ENCODE data around the gene SCAMP2. TPM values are rescaled to one million over a fixed set of nuclear protein-coding genes. Genes with fewer than 3 reads are reported as not detected.
"Not testable (repeated sequence)": the region's sequence is repeated elsewhere in the genome, so short reads cannot be mapped to it uniquely, and the experiment has no call there.

Gene SCAMP2
- total RNA-seq, 1 experiment from 2014 or later: 121 TPM

- H3K4me1 ChIP-seq (ENCODE audit: control insufficient read depth, insufficient read depth, low read length): no peaks in the 10 kb centered on the region
- POLR2A ChIA-PET: interaction anchor here (0.7 kb wide), 1 partner anchor 44 kb away, joined by 5 read pairs; the partner anchor contains the start of gene SCAMP2
- intact Hi-C loops (cut with micrococcal nuclease; ENCODE audit: unreplicated experiment): no loop called here
- in situ Hi-C loops (cut with HindIII; ENCODE audit: low pct_unique_long_range_greater_than_20kb, low sequenced_read_pairs): no loop called here
- no peak for TF ChIP-seq POLR2AphosphoS5 (IDR thresholded peaks at IDR 0.05; ENCODE audit: low read depth, low read length)
- no peak for TF ChIP-seq SIN3A (IDR thresholded peaks at IDR 0.05; ENCODE audit: borderline replicate concordance, insufficient read depth, low read depth, low read length)
- TF ChIP-seq, protein P1, sequence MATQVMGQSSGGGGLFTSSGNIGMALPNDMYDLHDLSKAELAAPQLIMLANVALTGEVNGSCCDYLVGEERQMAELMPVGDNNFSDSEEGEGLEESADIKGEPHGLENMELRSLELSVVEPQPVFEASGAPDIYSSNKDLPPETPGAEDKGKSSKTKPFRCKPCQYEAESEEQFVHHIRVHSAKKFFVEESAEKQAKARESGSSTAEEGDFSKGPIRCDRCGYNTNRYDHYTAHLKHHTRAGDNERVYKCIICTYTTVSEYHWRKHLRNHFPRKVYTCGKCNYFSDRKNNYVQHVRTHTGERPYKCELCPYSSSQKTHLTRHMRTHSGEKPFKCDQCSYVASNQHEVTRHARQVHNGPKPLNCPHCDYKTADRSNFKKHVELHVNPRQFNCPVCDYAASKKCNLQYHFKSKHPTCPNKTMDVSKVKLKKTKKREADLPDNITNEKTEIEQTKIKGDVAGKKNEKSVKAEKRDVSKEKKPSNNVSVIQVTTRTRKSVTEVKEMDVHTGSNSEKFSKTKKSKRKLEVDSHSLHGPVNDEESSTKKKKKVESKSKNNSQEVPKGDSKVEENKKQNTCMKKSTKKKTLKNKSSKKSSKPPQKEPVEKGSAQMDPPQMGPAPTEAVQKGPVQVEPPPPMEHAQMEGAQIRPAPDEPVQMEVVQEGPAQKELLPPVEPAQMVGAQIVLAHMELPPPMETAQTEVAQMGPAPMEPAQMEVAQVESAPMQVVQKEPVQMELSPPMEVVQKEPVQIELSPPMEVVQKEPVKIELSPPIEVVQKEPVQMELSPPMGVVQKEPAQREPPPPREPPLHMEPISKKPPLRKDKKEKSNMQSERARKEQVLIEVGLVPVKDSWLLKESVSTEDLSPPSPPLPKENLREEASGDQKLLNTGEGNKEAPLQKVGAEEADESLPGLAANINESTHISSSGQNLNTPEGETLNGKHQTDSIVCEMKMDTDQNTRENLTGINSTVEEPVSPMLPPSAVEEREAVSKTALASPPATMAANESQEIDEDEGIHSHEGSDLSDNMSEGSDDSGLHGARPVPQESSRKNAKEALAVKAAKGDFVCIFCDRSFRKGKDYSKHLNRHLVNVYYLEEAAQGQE (IDR thresholded peaks at IDR 0.05; ENCODE audit: insufficient read depth in 1 of 2, low read depth in 2 of 2, low read length in 1 of 2): no peak
- no peak for TF ChIP-seq TCF7L2 (IDR thresholded peaks at IDR 0.05; ENCODE audit: low read depth, low read length)
- TF ChIP-seq CTCF (IDR thresholded peaks at IDR 0.05): no peak
- CTCF ChIA-PET: interaction anchor here (0.7 kb wide), 1 partner anchor 451 kb away, joined by 6 read pairs; the partner anchor contains the start of gene MAN2C1
- no peaks in the 10 kb centered on the region for H3K27me3 ChIP-seq (ENCODE audit: control insufficient read depth, insufficient read depth, low read length)
- ATAC-seq (no peak), DNase-seq (ENCODE audit: low read depth, low spot score) (no peak)
- BruUV-seq (replicated peaks): no TSS peak
- no peak overlapping the region for H3K27ac ChIP-seq (ENCODE audit: low read length)
- H3K4me3 ChIP-seq (ENCODE audit: low read depth in 2 of 2, low read length in 2 of 2): no peak overlapping the region
- H3K36me3 ChIP-seq (ENCODE audit: control insufficient read depth, insufficient read depth, low read length): peaks cover 29% of the 10 kb centered on the region
- H3K9me3 ChIP-seq (ENCODE audit: control insufficient read depth, insufficient read depth, low read depth, low read length): no peaks in the 10 kb centered on the region
Measured at GRCh38 chr15:74917676-74918075, 44.5 kb upstream of the SCAMP2 start.

DNA sequence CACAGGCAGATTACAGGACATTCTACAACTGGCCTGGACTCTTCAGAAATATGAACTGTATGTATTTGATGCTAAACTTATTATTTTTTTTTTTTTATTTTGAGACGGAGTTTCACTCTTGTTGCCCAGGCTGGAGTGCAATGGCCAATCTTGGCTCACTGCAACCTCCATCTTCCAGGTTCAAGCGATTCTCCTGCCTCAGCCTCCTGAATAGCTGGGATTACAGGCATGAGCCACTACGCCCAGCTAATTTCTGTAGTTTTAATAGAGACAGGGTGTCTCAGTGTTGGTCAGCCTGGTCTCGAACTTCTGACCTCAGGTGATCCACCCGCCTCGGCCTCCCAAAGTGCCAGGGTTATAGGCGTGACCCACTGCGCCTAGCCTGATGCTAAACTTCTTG lies 40.6 kb upstream of the SCAMP2 start:
- H3K36me3 ChIP-seq (ENCODE audit: control insufficient read depth, insufficient read depth, low read length); intact Hi-C loops (cut with micrococcal nuclease; ENCODE audit: unreplicated experiment); POLR2A ChIA-PET; H3K4me3 ChIP-seq (ENCODE audit: low read depth in 2 of 2, low read length in 2 of 2); BruUV-seq (replicated peaks); H3K27me3 ChIP-seq (ENCODE audit: control insufficient read depth, insufficient read depth, low read length); H3K4me1 ChIP-seq (ENCODE audit: control insufficient read depth, insufficient read depth, low read length); in situ Hi-C loops (cut with HindIII; ENCODE audit: low pct_unique_long_range_greater_than_20kb, low sequenced_read_pairs); DNase-seq (ENCODE audit: low read depth, low spot score); CTCF ChIA-PET; H3K27ac ChIP-seq (ENCODE audit: low read length); ATAC-seq; H3K9me3 ChIP-seq (ENCODE audit: control insufficient read depth, insufficient read depth, low read depth, low read length): not testable (repeated sequence)

DNA sequence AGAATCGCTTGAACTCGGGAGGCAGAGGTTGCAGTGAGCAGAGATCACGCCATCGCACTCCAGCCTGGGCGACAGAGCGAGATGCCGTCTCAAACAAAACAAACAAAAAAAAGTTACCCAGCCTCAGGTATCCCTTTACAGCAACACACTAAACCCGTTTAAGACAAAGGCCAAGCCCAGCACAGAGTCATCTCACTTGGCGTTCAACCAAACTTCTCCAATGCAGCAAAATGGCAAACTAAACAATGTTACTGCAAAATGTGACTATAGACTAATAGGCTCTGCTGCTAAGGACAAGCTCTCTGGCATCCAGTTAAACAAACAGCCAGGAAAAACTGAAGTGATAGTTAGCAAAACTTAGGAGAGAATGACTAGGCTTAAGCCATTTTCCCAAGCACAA lies 39.9 kb upstream of the SCAMP2 start:
- DNase-seq (ENCODE audit: low read depth, low spot score): no peak
- ChIA-PET POLR2A (no interaction called here), CTCF (no interaction called here)
- no peaks in the 10 kb centered on the region for H3K27me3 ChIP-seq (ENCODE audit: control insufficient read depth, insufficient read depth, low read length)
- no peak overlapping the region for H3K27ac ChIP-seq (ENCODE audit: low read length)
- ATAC-seq: no peak
- BruUV-seq (replicated peaks): no TSS peak
- TF ChIP-seq, protein P1 (IDR thresholded peaks at IDR 0.05; ENCODE audit: insufficient read depth in 1 of 2, low read depth in 2 of 2, low read length in 1 of 2): no peak
- TF ChIP-seq CTCF (IDR thresholded peaks at IDR 0.05) (no peak), SIN3A (IDR thresholded peaks at IDR 0.05; ENCODE audit: borderline replicate concordance, insufficient read depth, low read depth, low read length) (no peak)
- H3K36me3 ChIP-seq (ENCODE audit: control insufficient read depth, insufficient read depth, low read length): 0 out of 2 replicates have a peak, but pooled peaks cover 4% of the 10 kb centered on the region
- no peaks in the 10 kb centered on the region for H3K9me3 ChIP-seq (ENCODE audit: control insufficient read depth, insufficient read depth, low read depth, low read length)
- no peaks in the 10 kb centered on the region for H3K4me1 ChIP-seq (ENCODE audit: control insufficient read depth, insufficient read depth, low read length)
- in situ Hi-C loops (cut with HindIII; ENCODE audit: low pct_unique_long_range_greater_than_20kb, low sequenced_read_pairs) (no loop called here), intact Hi-C loops (cut with micrococcal nuclease; ENCODE audit: unreplicated experiment) (no loop called here)
- no peak overlapping the region for H3K4me3 ChIP-seq (ENCODE audit: low read depth in 2 of 2, low read length in 2 of 2)
